Activated CD4-positive, alpha-beta memory T cell treated with anti-CD3 and anti-CD28 coated beads, Interleukin-2, amount 10 ng/mL, durations not matched to agents 7 days and 5 days (primary cell): ENCODE measurements around the gene IFNA4. TPM values are rescaled to one million over a fixed set of nuclear protein-coding genes. Genes with fewer than 3 reads are reported as not detected.
"Not testable (repeated sequence)": the region's sequence is repeated elsewhere in the genome, so short reads cannot be mapped to it uniquely, and the experiment has no call there.

Source experiments
- CTCF ChIA-PET: fragments of 350-600 bp; sonication (Branson Sonifier 250); formaldehyde crosslinking; loops from one replicate; lab custom pipeline; 2021; ENCODE audit warnings: antibody characterized with exemption, inconsistent platforms; lab: Charles Lee
- POLR2A ChIA-PET: fragments of 350-600 bp; sonication (Branson Sonifier 250); formaldehyde crosslinking; loops from one replicate; lab custom pipeline; 2021; ENCODE audit warnings: antibody characterized with exemption; lab: Charles Lee
- DNase-seq: peaks from one replicate; pipeline ENCODE4 v3.0.0-alpha.2; 2020
- H3K27ac Mint-ChIP-seq: one replicate; pipeline ENCODE4 v1.8.0; 2021; ENCODE audit warnings: mild to moderate bottlenecking, mixed read lengths
- H3K27me3 Mint-ChIP-seq: one replicate; pipeline ENCODE4 v1.8.0; 2021; ENCODE audit warnings: mixed read lengths
- H3K36me3 Mint-ChIP-seq: one replicate; pipeline ENCODE4 v1.8.0; 2021; ENCODE audit warnings: low read depth, mixed read lengths
- H3K4me1 Mint-ChIP-seq: one replicate; pipeline ENCODE4 v1.8.0; 2021; ENCODE audit warnings: mixed read lengths
- H3K4me3 Mint-ChIP-seq: one replicate; pipeline ENCODE4 v1.8.0; 2021; ENCODE audit warnings: mild to moderate bottlenecking, mixed read lengths
- H3K9me3 Mint-ChIP-seq: one replicate; pipeline ENCODE4 v1.8.0; 2021; ENCODE audit warnings: mixed read lengths
- total RNA-seq, 2 experiments: library from RNA; stranded (reverse); gene quantifications; one replicate each; pipeline ENCODE4 v1.2.3, GENCODE V29; 2021

The IFNA4 gene
- total RNA-seq, 2 experiments from 2014 or later, result not detected

- H3K9me3 Mint-ChIP-seq, result no peaks in the 10 kb centered on the region
- CTCF ChIA-PET, result no interaction called here
- no peak overlapping the region for H3K4me3 Mint-ChIP-seq
- H3K27me3 Mint-ChIP-seq, result peaks cover 40% of the 10 kb centered on the region
- POLR2A ChIA-PET, result no interaction called here
- no peak for DNase-seq
- peaks cover 4% of the 10 kb centered on the region for H3K4me1 Mint-ChIP-seq
- H3K36me3 Mint-ChIP-seq, result no peaks in the 10 kb centered on the region
- H3K27ac Mint-ChIP-seq, result no peak overlapping the region
Measured at GRCh38 chr9:21205204-21205603, 17.8 kb upstream of the IFNA4 start.

GRCh38 chr9:21202105-21202504 lies 14.7 kb upstream of the IFNA4 start, which contains the start of gene IFNA7:
TSS of gene IFNA7 (minus strand) at chr9:21202205. CDS start at chr9:21202165, 40 bp downstream.
- H3K9me3 Mint-ChIP-seq, H3K4me3 Mint-ChIP-seq, DNase-seq, CTCF ChIA-PET, H3K4me1 Mint-ChIP-seq, H3K27ac Mint-ChIP-seq, POLR2A ChIA-PET, H3K36me3 Mint-ChIP-seq: not testable (repeated sequence)
- H3K27me3 Mint-ChIP-seq, result peaks cover 49% of the 10 kb centered on the region

- H3K36me3 Mint-ChIP-seq, H3K9me3 Mint-ChIP-seq, POLR2A ChIA-PET, H3K4me1 Mint-ChIP-seq, H3K27ac Mint-ChIP-seq, H3K4me3 Mint-ChIP-seq: not testable (repeated sequence)
- H3K27me3 Mint-ChIP-seq, result peaks cover 29% of the 10 kb centered on the region
- peak; percentile 43 for DNase-seq
- CTCF ChIA-PET, result interaction anchor here (0.7 to 2.5 kb wide), 19 partner anchors 9 to 270 kb away, joined by 3 to 21 read pairs (median 4); partner anchors contain the start of gene IFNA10
Measured at GRCh38 chr9:21194867-21195776, 7.7 kb upstream of the IFNA4 start.

- CTCF ChIA-PET, result interaction anchor here (0.6 to 3.8 kb wide), 23 partner anchors 9 to 605 kb away, joined by 3 to 21 read pairs (median 4); partner anchors contain the start of gene IFNA21
- POLR2A ChIA-PET, H3K4me3 Mint-ChIP-seq, H3K27ac Mint-ChIP-seq, H3K36me3 Mint-ChIP-seq, H3K4me1 Mint-ChIP-seq, H3K9me3 Mint-ChIP-seq: not testable (repeated sequence)
- DNase-seq, result peak; percentile 37
- peaks cover 18% of the 10 kb centered on the region for H3K27me3 Mint-ChIP-seq
Measured at GRCh38 chr9:21182810-21183736, 4.3 kb downstream of the IFNA4 start.

GRCh38 chr9:21174671-21175070 lies 12.7 kb downstream of the IFNA4 start:
- no peak overlapping the region for H3K27ac Mint-ChIP-seq

GRCh38 chr9:21172156-21172555 lies 15.2 kb downstream of the IFNA4 start:
- H3K36me3 Mint-ChIP-seq, result no peaks in the 10 kb centered on the region
- no peaks in the 10 kb centered on the region for H3K4me1 Mint-ChIP-seq
- H3K27ac Mint-ChIP-seq, result no peak overlapping the region
- H3K27me3 Mint-ChIP-seq, result peaks cover 19% of the 10 kb centered on the region
- ChIA-PET POLR2A (no interaction called here), CTCF (no interaction called here)
- H3K4me3 Mint-ChIP-seq, result no peak overlapping the region
- no peaks in the 10 kb centered on the region for H3K9me3 Mint-ChIP-seq
- no peak for DNase-seq

More at GRCh38 chr9:21174671-21175070, 12.7 kb downstream of the IFNA4 start:
- peaks cover 16% of the 10 kb centered on the region for H3K27me3 Mint-ChIP-seq
- no peaks in the 10 kb centered on the region for H3K4me1 Mint-ChIP-seq
- ChIA-PET POLR2A (no interaction called here), CTCF (interaction anchor here (2.0 to 2.3 kb wide), 2 partner anchors 8 to 20 kb away, joined by 7 to 15 read pairs; no protein-coding TSS in a partner anchor)
- H3K4me3 Mint-ChIP-seq, result no peak overlapping the region
- H3K9me3 Mint-ChIP-seq, result no peaks in the 10 kb centered on the region
- DNase-seq, result no peak
- H3K36me3 Mint-ChIP-seq, result no peaks in the 10 kb centered on the region

- ChIA-PET POLR2A (no interaction called here), CTCF (no interaction called here)
- no peak overlapping the region for H3K27ac Mint-ChIP-seq
- H3K27me3 Mint-ChIP-seq, result peaks cover 19% of the 10 kb centered on the region
- no peak overlapping the region for H3K4me3 Mint-ChIP-seq
- no peak for DNase-seq
- H3K9me3 Mint-ChIP-seq, result no peaks in the 10 kb centered on the region
- H3K36me3 Mint-ChIP-seq, result no peaks in the 10 kb centered on the region
- H3K4me1 Mint-ChIP-seq, result no peaks in the 10 kb centered on the region
Measured at GRCh38 chr9:21171351-21171750, 16.0 kb downstream of the IFNA4 start.

- CTCF ChIA-PET, result interaction anchor here (0.8 to 1.2 kb wide), 2 partner anchors 16 to 28 kb away, joined by 3 read pairs; no protein-coding TSS in a partner anchor
- peaks cover 24% of the 10 kb centered on the region for H3K27me3 Mint-ChIP-seq
- DNase-seq, H3K9me3 Mint-ChIP-seq, H3K4me1 Mint-ChIP-seq, H3K36me3 Mint-ChIP-seq, H3K27ac Mint-ChIP-seq, POLR2A ChIA-PET, H3K4me3 Mint-ChIP-seq: not testable (repeated sequence)
Measured at GRCh38 chr9:21166560-21166959, 20.8 kb downstream of the IFNA4 start, which contains the start of gene IFNA21. TSS of gene IFNA21 (minus strand) at chr9:21166660. CDS start at chr9:21166612, 48 bp downstream.

GRCh38 chr9:21165516-21165915 lies 21.9 kb downstream of the IFNA4 start:
- Mint-ChIP-seq H3K36me3 (peaks cover 5% of the 10 kb centered on the region), H3K27ac (no peak overlapping the region), H3K4me3 (no peak overlapping the region), H3K4me1 (peaks cover 17% of the 10 kb centered on the region), H3K9me3 (peaks cover 6% of the 10 kb centered on the region), H3K27me3 (peaks cover 21% of the 10 kb centered on the region)
- POLR2A ChIA-PET, result no interaction called here
- DNase-seq, result no peak
- CTCF ChIA-PET, result no interaction called here

- Mint-ChIP-seq H3K36me3 (peaks cover 8% of the 10 kb centered on the region), H3K4me1 (peaks cover 42% of the 10 kb centered on the region), H3K4me3 (peak overlapping the region; percentile 46), H3K9me3 (peaks cover 9% of the 10 kb centered on the region), H3K27ac (peak overlapping the region; percentile 64), H3K27me3 (peaks cover 3% of the 10 kb centered on the region)
- POLR2A ChIA-PET, result no interaction called here
- peak; percentile 74 for DNase-seq
- CTCF ChIA-PET, result interaction anchor here (1.9 to 2.0 kb wide), 2 partner anchors 23 to 35 kb away, joined by 7 to 10 read pairs; no protein-coding TSS in a partner anchor
Measured at GRCh38 chr9:21160178-21160577, 27.2 kb downstream of the IFNA4 start.

GRCh38 chr9:21155501-21155900 lies 31.9 kb downstream of the IFNA4 start:
- Mint-ChIP-seq H3K27ac (no peak overlapping the region), H3K4me1 (peaks cover 31% of the 10 kb centered on the region), H3K27me3 (peaks cover 8% of the 10 kb centered on the region), H3K9me3 (peaks cover 3% of the 10 kb centered on the region), H3K4me3 (no peak overlapping the region), H3K36me3 (peaks cover 4% of the 10 kb centered on the region)
- POLR2A ChIA-PET, result no interaction called here
- no peak for DNase-seq
- CTCF ChIA-PET, result interaction anchor here (1.0 to 1.7 kb wide), 4 partner anchors 11 to 240 kb away, joined by 3 to 7 read pairs (median 4); no protein-coding TSS in a partner anchor

- DNase-seq, result peak; percentile 34
- ChIA-PET CTCF (interaction anchor here (0.6 to 1.6 kb wide), 8 partner anchors 13 to 963 kb away, joined by 3 to 5 read pairs (median 3); no protein-coding TSS in a partner anchor), POLR2A (no interaction called here)
- Mint-ChIP-seq H3K9me3 (peaks cover 5% of the 10 kb centered on the region), H3K4me1 (peaks cover 20% of the 10 kb centered on the region), H3K27ac (no peak overlapping the region), H3K36me3 (peaks cover 4% of the 10 kb centered on the region), H3K4me3 (no peak overlapping the region), H3K27me3 (peaks cover 8% of the 10 kb centered on the region)
Measured at GRCh38 chr9:21154018-21154608, 33.3 kb downstream of the IFNA4 start.
